SK-N-SH treated with all-trans-retinoic acid at 6 μM for 48 hours (cell line): ENCODE data around the gene CD300A.

Experiments
- ATAC-seq: fragments of 200-7000 bp; cut with Tn5 transposase; 3 replicates; pipeline ENCODE4 v1.9.1; 2020; ENCODE audit warnings: mild to moderate bottlenecking, moderate library complexity
- BACH2 ChIP-seq: fragments of 250-450 bp; sonication (Bioruptor Pico); IDR thresholded peaks from 2 replicates; pipeline ENCODE4 v1.9.0; 2021; ENCODE audit warnings: mild to moderate bottlenecking, borderline replicate concordance
- CSDC2 ChIP-seq: fragments of 250-450 bp; sonication (Bioruptor Pico); IDR thresholded peaks from 2 replicates; pipeline ENCODE4 v1.5.0; 2020; ENCODE audit warnings: mild to moderate bottlenecking, moderate library complexity
- ESRRG ChIP-seq: fragments of 250-450 bp; sonication (Bioruptor Pico); IDR thresholded peaks from 2 replicates; pipeline ENCODE4 v1.6.1; 2021; ENCODE audit warnings: mild to moderate bottlenecking
- GLIS3 ChIP-seq: fragments of 250-450 bp; sonication (Bioruptor Pico); IDR thresholded peaks from 2 replicates; pipeline ENCODE4 v1.5.0; 2020; ENCODE audit warnings: mild to moderate bottlenecking, moderate library complexity
- OSR1 ChIP-seq: fragments of 250-450 bp; sonication (Bioruptor Pico); IDR thresholded peaks from 2 replicates; pipeline ENCODE4 v1.8.0; 2022; ENCODE audit warnings: moderate library complexity, mild to moderate bottlenecking, inconsistent platforms
- POU6F1 ChIP-seq: fragments of 250-450 bp; sonication (Bioruptor Pico); IDR thresholded peaks from 2 replicates; pipeline ENCODE4 v1.8.0; 2021; ENCODE audit warnings: low read depth, mild to moderate bottlenecking, moderate library complexity, borderline replicate concordance
- PPARA ChIP-seq: fragments of 250-450 bp; sonication (Bioruptor Pico); IDR thresholded peaks from 2 replicates; pipeline ENCODE4 v1.5.0; 2020; ENCODE audit warnings: mild to moderate bottlenecking, borderline replicate concordance
- RARB ChIP-seq: fragments of 250-450 bp; sonication (Bioruptor Pico); IDR thresholded peaks from 2 replicates; pipeline ENCODE4 v1.8.0; 2021; ENCODE audit warnings: mild to moderate bottlenecking, moderate library complexity
- SNAI2 ChIP-seq: fragments of 250-450 bp; sonication (Bioruptor Pico); IDR thresholded peaks from 2 replicates; pipeline ENCODE4 v1.5.0; 2020; ENCODE audit warnings: mild to moderate bottlenecking, moderate library complexity
- TCF4 ChIP-seq: fragments of 250-450 bp; sonication (Bioruptor Pico); IDR thresholded peaks from 2 replicates; pipeline ENCODE4 v1.8.0; 2021; ENCODE audit warnings: mild to moderate bottlenecking, moderate library complexity, borderline replicate concordance
- TOX ChIP-seq: fragments of 250-450 bp; sonication (Bioruptor Pico); IDR thresholded peaks from 2 replicates; pipeline ENCODE4 v1.8.0; 2021; ENCODE audit warnings: mild to moderate bottlenecking, moderate library complexity, borderline replicate concordance
- TSHZ2 ChIP-seq: fragments of 250-450 bp; sonication (Bioruptor Pico); IDR thresholded peaks from 2 replicates; pipeline ENCODE4 v1.5.0; 2020; ENCODE audit warnings: mild to moderate bottlenecking, moderate library complexity
- ZC3H10 ChIP-seq: fragments of 250-450 bp; sonication (Bioruptor Pico); IDR thresholded peaks from 2 replicates; pipeline ENCODE4 v1.5.1; 2021; ENCODE audit warnings: mild to moderate bottlenecking, moderate library complexity
- ZFP3 ChIP-seq: fragments of 250-450 bp; sonication (Bioruptor Pico); IDR thresholded peaks from 2 replicates; pipeline ENCODE4 v1.5.0; 2020; ENCODE audit warnings: mild to moderate bottlenecking, moderate library complexity
- ZFP30 ChIP-seq: fragments of 450-650 bp; formaldehyde crosslinking; IDR thresholded peaks from 2 replicates; pipeline ENCODE4 v1.5.0; 2022; ENCODE audit warnings: mild to moderate bottlenecking, moderate library complexity
- ZNF70 ChIP-seq: fragments of 450-650 bp; formaldehyde crosslinking; IDR thresholded peaks from 2 replicates; pipeline ENCODE4 v1.5.0; 2020; ENCODE audit warnings: mild to moderate bottlenecking, moderate library complexity
- ZNF8 ChIP-seq: fragments of 450-650 bp; formaldehyde crosslinking; IDR thresholded peaks from 2 replicates; pipeline ENCODE4 v1.5.0; 2020; ENCODE audit warnings: mild to moderate bottlenecking, moderate library complexity
- TF ChIP-seq, protein P1 (sequence below): fragments of 250-450 bp; sonication (Bioruptor Pico); IDR thresholded peaks from 2 replicates; pipeline ENCODE4 v1.8.0; 2020; ENCODE audit warnings: mild to moderate bottlenecking, moderate library complexity, borderline replicate concordance
- TF ChIP-seq, protein P2 (sequence below): fragments of 250-450 bp; sonication (Bioruptor Pico); IDR thresholded peaks from 2 replicates; pipeline ENCODE4 v1.5.1; 2020; ENCODE audit warnings: low read depth, mild to moderate bottlenecking, moderate library complexity

The CD300A gene

DNA sequence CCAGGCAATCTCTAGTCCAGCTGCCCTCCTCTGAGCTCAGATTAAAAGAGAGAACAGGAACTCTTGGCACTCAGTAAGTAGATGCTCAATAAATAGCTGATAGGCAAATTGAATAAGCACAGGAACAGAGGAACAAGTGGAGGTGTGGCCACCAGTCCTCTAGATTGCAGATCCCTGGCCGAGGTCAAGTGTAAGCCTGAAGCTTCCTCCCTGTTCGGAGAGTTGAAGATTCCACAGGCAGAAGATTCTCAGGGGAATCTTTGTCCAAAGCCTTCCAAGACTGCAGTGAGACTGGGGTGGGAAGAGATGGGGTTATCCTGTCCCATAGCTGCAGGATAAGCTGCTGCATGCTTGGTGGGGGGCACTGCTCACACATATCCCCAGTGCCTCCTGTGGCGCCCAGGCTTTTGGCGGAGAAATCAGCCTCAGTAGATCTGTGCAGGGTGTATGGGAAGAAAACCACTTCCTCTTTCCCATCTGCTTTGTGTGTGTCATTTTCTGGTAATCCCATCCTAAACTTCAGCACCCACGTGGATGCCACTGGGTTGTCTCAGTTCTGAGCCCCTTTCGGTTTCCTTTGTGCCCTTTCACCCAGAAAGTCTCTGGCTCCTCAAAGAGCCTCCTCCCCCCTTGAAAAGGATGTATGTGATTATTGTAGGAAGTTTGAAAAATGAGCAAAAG is 12.1 kb downstream of the CD300A start:
- TF ChIP-seq ZFP3 (CRISPR knock-in tag) (no peak), GLIS3 (CRISPR knock-in tag) (no peak), PPARA (CRISPR knock-in tag) (no peak), ESRRG (CRISPR knock-in tag) (no peak), ZC3H10 (no peak), TOX (CRISPR knock-in tag) (no peak), TSHZ2 (CRISPR knock-in tag) (no peak), CSDC2 (CRISPR knock-in tag) (no peak), OSR1 (CRISPR knock-in tag) (no peak)
- TF ChIP-seq, protein P1, sequence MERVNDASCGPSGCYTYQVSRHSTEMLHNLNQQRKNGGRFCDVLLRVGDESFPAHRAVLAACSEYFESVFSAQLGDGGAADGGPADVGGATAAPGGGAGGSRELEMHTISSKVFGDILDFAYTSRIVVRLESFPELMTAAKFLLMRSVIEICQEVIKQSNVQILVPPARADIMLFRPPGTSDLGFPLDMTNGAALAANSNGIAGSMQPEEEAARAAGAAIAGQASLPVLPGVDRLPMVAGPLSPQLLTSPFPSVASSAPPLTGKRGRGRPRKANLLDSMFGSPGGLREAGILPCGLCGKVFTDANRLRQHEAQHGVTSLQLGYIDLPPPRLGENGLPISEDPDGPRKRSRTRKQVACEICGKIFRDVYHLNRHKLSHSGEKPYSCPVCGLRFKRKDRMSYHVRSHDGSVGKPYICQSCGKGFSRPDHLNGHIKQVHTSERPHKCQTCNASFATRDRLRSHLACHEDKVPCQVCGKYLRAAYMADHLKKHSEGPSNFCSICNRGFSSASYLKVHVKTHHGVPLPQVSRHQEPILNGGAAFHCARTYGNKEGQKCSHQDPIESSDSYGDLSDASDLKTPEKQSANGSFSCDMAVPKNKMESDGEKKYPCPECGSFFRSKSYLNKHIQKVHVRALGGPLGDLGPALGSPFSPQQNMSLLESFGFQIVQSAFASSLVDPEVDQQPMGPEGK (CRISPR knock-in tag) = no peak
- ATAC-seq = no peak

- no peak for ATAC-seq
- TF ChIP-seq, protein P1 (CRISPR knock-in tag) = no peak
- TF ChIP-seq GLIS3 (CRISPR knock-in tag) (no peak), TOX (CRISPR knock-in tag) (no peak), CSDC2 (CRISPR knock-in tag) (no peak), BACH2 (CRISPR knock-in tag) (no peak), TSHZ2 (CRISPR knock-in tag) (no peak), PPARA (CRISPR knock-in tag) (no peak), ZFP30 (CRISPR knock-in tag) (no peak), POU6F1 (no peak), RARB (CRISPR knock-in tag) (no peak), SNAI2 (CRISPR knock-in tag) (no peak), ZNF8 (CRISPR knock-in tag) (no peak), OSR1 (CRISPR knock-in tag) (no peak), ZNF70 (no peak), ZC3H10 (no peak), ZFP3 (CRISPR knock-in tag) (no peak), ESRRG (CRISPR knock-in tag) (no peak), TCF4 (CRISPR knock-in tag) (no peak)
- TF ChIP-seq, protein P2, sequence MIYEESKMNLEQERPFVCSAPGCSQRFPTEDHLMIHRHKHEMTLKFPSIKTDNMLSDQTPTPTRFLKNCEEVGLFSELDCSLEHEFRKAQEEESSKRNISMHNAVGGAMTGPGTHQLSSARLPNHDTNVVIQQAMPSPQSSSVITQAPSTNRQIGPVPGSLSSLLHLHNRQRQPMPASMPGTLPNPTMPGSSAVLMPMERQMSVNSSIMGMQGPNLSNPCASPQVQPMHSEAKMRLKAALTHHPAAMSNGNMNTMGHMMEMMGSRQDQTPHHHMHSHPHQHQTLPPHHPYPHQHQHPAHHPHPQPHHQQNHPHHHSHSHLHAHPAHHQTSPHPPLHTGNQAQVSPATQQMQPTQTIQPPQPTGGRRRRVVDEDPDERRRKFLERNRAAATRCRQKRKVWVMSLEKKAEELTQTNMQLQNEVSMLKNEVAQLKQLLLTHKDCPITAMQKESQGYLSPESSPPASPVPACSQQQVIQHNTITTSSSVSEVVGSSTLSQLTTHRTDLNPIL (CRISPR knock-in tag) = no peak
Observed at GRCh38 chr17:74480290-74480689, 13.9 kb downstream of the CD300A start.
